ENCODE results near the gene FHDC1.

GRCh38 chr4:152974468-152975379 lies 38.6 kb downstream of the FHDC1 start:
- TF ChIP-seq CTCF (IDR thresholded peaks at IDR 0.05) (no peak), POLR2A (IDR thresholded peaks at IDR 0.05) (no peak)
